ENCODE measurements around the gene VPS52.
"Not testable (repeated sequence)": the region's sequence is repeated elsewhere in the genome, so short reads cannot be mapped to it uniquely, and the experiment has no call there.

Gene VPS52

DNA sequence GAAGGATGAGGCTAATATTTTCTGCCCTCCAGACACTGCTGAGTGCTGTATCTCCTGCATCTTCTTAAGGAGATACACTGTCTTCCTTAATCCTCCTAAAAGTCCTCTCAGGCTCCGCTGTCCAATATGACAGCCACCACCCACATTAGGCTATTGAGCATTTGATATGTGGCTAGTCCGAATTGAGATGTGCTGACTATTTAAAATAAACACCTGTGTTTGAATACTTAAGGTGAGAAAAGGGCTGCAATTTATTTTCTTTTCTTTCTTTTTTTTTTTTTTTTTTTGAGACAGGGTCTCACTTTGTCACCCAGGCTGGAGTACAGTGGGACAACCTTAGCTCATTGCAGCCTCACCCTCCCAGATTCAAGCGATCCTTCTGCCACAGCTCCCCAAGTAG is 30.2 kb upstream of the VPS52 start:
- no peak for DNase-seq (ENCODE audit: low read depth)

DNA sequence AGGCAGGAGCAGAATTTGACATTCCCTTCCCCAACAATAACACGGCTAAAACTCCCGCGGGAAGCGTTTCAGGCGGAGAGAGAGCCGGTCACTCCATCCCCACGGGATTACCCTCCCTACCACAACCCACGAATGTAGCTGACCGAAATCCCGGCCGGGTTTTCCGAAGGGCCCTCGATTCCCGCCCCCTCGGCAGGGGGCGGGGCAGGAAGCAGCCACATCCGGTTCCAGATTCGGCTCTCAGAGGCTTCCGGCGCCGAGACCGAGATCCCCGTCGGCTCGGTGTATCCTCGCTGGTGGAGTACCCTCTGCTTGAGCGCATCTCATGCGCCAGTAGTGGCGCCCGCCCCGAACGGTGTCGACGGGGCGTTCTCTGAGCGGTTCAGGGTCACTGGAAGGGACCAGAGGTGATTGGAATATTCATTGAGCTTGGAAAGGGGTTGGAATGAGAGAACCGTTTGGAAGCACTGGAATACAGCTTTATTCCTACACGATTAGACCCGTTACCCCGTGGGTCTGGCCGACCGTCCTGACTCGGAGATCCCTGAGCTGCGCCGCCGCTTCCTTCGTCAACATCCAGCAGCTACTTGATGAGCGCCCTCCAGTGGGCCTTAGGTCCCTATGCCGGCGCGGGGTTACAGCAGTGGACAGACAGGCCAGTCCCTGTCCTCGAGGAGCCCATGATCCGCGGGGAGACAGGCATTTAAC is 27.7 kb upstream of the VPS52 start:
- peak; percentile 96 for DNase-seq (ENCODE audit: low read depth)

DNA sequence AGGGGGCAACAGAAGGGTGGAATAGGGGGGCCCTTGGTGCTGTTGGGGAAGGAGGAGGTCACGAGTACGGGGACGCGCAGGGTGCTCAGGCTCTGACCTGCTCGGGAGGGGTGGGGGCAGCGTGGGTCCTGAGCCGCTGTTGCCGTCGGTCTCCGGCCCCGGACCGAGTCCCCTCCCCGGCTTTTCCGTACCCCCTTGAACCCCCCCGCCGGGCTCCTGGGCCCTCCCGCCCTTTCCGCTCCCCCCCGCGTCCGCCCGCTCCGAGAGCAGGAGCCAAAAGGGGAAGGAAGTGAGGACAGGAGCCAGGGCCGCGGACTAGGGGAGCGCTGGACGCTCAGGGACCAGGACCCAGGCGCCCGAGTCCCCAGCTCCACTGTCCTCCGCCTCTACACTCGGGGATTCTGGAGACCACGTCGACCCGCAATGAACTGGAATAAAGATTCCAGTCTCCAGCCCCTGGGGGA is 27.1 kb upstream of the VPS52 start, which contains the start of gene RGL2:
Gene RGL2, minus strand, starts transcription at position 170 of the 464 bp plus-strand sequence. CDS start 332 bp downstream, outside the sequence.
- DNase-seq (ENCODE audit: low read depth), result peak; percentile 68

DNA sequence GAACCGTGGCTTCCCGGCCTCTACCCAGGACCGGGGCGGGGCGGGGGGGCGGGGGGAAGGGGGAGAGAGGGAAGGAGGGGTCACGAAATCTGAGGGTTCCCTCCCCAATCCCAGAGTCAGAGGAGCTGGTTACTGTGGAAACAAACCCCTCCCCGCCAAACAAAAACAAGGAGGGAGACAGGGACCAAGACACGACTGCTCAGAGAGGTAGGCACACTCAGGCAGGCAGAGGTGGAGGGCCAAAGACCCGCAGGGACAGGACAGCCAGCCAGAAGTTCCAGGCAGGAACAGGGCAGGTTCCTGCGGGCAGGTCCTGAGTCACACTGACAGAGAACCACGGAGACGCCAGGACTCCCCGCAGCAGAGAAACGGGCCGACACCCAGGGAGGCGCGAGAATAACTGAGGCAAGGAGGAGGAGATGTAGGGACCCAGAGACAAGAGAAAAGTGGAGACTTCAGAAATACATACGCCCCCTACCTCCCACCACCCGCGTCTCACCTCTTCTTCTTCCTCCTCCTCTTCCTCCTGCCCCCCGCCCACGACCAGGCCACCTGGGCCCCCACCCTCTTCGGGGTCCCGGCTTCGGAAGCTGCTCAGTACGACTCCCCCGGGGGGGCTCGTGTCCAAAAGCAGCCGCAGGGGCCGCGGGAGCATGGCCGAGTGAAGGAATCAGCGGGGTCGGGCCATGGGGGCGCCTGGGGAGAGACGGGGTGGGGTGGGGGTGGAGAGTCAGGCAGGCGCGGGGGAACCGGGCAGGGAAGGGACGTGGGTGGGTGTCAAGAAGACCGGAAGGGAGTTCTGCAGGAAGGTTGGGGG is 26.5 kb upstream of the VPS52 start:
- DNase-seq (ENCODE audit: low read depth), result peak; percentile 87

DNA sequence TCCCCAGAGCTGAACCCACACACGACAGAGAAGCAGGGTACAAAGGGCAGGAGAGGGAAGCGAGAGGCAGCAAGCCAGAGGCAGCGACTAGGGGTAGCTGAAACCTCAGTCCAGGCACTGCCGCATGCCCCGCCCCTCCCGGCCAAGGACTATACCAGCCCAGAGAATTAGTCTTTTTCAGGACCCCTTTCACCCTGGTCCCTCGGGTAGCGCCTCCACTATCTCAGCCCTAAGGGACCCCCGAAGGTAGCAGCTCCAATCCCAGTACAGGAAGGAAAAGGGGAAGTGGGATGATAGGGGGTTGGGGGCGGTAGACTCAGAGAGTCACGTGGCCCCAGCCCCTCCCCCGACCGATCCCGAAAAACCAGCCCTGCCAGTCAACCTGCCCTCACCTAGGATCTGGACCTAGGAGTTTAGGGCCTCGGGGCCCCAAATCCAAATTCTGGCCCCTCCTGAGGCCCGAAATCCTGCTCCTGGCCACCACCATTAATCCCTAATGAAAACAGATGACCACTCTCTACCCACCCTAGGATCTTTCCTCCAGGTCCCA is 25.8 kb upstream of the VPS52 start:
- DNase-seq (ENCODE audit: low read depth), result no peak

DNA sequence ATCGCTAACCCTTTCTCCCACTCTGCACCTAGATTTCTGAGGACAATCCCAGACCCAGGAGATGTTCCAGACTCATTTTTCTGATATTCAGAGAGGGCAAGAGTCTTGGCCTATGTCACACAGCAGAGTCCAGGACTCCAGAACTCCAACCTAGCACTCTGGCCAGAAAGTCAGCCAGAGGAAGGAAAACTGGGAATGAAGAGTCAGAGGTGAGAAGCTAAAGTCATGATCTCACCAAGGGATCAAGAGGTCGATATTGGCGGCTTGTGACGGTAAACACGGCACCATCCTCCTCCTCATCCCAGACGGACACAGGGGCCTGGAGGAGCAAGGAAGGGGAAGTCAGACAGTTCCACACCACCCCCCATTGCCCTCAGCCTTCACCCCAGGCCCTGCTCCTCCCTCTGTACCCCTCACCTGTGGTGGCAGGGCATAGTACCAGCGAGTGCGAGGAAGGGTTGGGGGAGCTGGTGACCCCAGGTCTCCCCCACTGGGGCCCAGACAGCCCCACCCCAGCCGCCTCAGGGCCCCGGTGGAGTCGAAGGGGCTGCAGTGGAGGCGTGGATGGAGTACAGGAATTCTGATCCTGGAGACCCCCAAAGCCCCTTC is 25.2 kb upstream of the VPS52 start:
- no peak for DNase-seq (ENCODE audit: low read depth)

DNA sequence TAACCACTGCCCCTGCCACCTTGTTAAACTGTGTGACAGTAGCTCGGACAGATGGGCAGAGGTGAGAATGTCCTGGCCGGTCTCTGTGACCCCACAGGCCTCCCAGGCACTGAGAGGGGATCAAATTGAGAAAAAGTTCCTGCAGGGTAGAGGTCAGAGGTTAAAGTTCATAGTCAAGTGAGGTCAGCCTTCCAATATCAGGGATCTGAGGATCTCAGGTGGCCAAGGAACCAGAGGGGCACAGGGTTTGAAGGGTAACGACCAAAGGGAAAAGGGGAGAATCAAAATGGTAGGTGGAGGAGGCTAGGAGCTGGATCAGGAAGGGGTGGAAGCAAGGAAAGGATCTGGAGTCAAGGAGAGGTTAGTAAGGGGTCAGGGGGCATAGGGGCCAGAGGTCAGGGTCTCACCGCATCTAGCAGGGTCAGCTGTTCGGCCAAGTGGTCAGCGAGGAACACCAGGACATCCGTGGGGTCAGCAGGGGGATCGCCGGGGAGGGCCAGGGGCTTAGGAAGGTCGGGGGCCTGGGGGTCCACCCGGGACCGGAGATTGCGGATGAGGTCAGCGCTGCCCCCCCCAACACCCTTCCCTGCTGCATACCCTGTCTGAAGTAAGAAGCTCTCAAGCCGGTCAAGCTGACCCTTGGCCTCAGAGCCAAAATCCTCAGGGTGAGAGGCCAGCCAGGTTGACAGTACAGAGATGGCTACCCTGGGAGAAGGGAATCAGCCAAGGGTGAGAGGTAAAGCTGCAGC is 24.1 kb upstream of the VPS52 start:
- DNase-seq (ENCODE audit: low read depth), result no peak

DNA sequence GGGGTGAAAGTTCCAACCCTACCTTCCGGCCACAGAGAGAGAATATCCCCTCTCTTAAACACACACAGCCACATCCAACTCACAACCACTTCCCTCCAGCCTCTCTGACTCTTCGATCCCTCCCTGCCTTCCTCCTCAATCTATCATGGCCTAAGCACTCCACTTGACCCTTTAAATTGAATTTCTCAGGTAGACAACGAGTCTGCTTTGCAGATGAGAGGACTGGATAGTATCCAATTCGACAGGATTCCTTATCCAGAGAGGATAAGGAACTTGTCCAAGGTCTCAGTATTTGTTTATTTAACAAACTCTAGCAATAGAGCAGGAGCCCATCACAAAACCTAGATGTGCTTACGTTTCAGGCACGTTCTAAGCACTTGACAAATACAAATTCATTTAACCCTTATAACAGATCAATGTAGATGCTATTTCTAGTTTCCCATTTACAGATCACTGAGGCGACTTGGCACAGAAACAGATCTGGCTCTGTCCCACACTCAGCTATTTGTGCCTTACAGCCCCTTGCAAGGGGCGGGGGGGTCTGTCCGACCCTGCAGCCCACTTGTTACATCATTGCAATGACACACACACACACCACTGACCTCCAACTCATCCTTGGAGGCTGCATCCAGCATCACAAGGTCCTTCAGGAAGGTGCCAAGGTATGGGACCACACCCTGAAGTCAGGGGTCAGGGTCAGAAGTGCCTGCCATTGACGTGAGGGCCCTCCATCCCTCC is 22.6 kb upstream of the VPS52 start:
- no peak for DNase-seq (ENCODE audit: low read depth)

DNA sequence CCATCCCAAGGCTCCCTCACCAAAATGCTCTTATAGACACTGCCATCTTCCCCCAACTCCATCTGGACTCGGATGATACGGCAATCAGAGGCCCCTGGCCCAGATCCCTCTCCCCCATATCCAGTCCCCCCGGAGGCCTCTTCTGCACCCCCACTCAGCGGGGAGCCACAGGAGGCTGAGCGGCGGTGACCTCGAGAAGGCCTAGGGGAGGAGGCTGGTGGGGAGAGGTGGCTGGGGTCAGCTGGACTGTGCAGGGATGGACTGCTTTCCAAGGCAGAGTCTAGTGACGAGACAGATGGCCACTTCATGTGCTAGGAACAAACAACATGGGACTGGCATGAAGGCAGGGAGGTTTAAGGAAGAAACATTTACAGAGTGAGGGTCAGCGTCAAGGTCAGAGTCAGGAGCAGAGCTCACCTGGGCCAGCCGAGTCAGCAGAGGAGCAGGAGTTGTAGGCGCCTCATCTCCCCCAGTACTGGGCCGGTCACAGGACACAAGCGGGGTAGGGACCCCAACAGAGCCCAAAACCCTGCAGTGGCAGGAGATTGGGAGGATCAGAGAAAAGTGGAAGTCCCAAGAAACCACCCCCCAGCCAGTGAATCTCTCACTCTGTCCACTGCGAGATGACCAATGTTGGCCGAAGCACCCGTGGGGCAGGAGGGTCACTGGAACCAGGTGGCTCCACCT is 21.5 kb upstream of the VPS52 start:
- no peak for DNase-seq (ENCODE audit: low read depth)

DNA sequence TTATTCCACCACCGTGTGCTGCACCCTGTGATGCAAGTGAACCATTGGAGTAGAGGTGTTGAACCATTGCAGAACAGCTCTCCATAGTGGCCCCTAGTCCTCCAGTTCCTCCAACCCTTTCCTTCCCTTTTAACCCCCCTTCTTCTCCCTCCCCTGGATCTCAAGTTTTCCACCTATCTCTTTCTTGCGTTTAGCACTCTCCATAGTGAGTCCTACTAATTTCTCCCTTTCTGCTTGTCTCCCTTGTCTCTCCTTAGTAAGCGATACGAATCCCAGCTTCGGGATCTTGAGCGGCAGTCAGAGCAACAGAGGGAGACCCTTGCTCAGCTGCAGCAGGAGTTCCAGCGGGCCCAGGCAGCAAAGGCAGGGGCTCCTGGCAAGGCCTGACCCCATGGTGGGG is 18.8 kb upstream of the VPS52 start:
- no peak for DNase-seq (ENCODE audit: low read depth)

DNA sequence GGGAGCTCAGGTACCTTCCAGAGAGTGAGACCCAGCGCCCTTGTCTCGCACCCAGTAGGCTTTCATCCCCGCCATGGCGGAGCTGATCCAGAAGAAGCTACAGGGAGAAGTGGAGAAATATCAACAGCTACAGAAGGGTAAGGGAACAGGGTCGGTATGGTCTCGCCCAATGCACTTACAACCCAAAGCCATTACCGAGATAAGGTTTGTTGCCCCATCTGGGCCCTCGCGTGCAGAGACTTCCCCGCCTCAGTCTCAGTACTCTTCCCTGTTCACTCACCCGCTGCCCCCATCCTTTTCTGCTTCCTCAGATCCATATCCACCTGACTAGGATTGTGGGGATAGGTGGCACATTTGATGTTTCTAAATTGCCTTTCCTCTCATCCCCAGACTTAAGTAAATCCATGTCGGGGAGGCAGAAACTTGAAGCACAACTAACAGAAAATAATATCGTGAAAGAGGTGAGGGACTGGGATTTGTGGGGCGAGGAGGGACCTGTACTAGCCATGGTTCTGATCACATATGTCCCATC is 18.2 kb upstream of the VPS52 start:
- no peak for DNase-seq (ENCODE audit: low read depth)

DNA sequence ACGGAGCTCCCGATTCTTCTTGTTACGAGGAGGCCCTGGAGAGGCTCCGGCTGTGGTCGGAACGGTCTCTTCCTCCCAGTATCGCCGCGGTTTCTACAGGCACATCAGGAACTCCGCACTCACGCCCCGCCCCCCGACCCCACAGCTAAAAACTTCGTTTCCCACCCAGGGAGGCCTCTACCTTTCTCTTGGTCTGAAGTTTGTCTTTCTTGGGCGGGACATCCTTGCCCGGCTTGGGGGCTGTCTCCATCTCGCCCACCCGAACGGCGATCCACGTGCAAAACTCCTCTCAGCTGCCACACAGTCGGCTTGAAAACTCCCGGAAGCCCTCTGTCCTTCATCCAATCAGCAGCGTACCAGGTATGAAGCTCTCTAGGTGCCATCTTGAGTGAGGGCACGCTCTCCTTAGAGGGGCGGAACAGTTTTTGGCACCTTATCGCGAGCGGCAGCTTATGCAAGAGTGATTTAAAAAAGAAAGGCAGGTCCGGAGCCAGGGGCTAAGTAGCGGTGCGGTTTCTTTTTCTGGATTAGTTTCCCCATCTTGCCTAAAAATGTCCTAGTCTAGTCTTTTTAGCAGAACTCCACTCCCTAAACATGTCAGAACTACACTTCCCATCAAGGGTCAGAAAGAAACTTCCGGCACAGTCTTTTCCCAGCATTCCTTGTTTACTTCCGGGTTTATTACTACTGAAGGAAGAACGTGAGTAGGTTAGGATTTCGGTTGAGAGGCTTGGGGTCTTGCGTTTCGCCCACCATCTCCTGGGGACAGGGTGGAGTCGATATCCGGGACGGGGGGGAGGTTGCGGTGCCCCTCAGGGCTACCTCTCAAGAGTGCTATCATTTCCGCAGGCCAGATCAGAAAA is 17.5 kb upstream of the VPS52 start, which contains the start of the genes PFDN6 and WDR46:
Gene PFDN6, plus strand, starts transcription at position 681 of the 863 bp plus-strand sequence. CDS start 256 bp downstream, outside the sequence.
Gene WDR46, minus strand, starts transcription at position 319 of the 863 bp plus-strand sequence. Its CDS starts 69 bp downstream, at position 250.
- peak; percentile 95 for DNase-seq (ENCODE audit: low read depth)

DNA sequence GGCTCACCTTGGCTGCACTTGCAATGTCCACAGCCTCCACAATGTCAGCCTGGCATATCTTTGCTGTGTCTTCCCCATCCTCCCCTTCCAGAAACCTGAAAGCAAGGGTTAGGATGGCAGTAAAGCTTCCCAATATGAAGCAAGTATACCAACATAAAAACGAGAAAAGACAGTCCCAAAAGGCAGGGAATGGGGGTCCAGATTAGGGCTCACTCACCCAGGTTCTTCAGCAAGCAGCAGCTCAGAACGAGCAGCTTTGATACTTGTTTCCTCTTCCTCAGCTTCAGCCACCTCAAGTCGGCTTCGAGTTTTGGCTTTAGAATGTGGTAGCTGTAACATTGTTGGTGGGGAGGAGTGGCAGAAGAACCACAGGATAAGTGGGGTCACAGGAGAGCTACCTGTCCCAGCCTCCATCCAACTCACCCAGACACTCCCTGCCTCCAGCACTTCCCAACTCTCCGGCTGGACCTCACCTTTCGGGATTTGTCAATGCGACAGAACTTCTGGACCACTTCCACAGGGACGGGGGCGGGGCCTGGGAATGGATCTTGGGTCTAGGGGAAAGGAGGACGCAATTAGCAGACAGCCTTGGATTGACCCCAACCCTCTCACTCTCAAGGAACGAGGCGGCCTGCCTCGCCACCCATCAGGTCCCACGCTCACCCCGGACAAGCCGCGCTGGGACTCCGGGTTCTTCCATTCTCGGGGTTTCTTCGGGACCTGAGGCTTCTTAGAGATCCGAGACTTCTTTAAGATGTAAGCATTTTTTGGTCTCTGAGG is 16.7 kb upstream of the VPS52 start:
- DNase-seq (ENCODE audit: low read depth), result no peak

DNA sequence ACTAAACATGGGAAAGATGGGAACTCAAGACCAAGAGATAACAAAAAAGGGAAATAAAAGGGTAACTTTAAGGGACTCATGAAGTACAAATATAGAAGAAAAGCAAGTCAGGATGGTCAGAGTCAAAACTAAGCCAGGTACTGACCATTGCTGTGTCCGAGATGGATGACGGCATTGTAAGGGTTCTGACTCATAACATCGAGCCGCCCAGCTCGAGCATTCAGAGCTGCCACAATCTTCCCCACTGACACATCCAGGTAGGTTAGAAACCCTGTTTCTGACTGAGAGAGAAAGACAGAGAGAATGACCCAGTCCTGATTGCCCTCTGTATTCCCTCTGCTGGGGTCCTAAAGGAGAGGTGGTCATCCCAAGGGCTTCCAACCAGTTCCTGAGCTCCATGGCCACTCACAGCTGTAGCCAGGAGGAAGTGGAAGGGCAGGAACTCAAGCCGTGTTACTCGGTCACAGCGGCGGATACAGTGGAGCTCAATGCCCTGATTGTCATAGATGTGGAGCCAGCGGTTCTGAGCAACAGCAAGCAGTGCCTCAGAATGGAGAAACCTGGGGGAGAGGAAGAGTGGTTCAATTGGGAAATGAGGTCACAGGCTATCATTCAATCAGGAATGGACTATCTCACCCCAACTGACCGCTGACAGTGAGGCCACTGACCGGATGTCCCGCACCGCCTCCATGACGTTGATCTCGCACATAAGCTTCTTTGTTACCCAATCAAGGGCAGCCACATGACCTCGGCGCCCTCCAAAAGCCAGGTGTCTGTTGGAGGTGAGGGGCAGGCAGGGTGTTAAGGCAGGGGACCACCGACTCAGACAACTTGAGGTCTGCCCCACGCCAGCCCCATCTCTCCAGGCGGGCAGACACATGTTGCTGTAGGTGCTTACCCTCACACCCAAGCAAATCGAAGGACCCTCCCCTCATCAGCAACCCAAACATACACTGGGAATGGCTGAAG is 15.6 kb upstream of the VPS52 start:
- DNase-seq (ENCODE audit: low read depth), result no peak

DNA sequence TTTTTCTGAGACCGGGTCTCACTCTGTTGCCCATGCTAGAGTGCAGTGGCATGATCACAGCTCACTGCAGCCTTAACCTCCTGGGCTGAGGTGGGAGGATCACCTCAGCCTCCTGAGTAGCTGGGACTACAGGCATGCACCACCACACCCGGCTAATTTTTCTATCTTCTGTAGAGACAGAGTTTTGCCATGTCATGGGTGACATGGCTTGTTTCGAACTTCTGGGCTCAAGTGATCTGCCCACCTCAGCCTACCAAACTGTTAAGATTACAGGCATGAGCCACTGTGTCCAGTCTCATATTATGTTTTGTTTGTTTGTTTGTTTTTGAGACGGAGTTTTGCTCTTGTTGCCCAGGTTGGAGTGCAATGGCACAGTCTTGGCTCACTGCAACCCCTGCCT is 13.5 kb upstream of the VPS52 start:
- DNase-seq (ENCODE audit: low read depth), result not testable (repeated sequence)

DNA sequence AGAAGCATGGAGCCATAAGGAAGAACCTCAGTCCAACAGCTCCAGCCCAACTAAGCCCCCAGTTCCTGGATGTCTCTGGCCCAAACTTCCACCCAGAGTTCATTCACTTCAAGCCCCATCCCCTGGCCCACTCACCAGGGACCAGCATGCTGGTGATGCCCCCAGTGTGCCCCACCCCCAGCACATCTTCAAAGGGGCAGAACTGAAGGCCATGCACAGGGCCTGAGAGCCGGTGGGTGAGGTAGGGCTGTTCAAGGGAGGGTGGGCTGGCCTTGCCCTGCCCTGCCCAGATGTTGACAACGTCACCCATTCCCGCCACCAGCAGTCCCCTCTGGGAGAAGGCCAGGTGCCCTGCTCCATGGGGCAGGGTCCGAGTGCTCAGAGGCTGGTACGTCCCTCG is 8.9 kb upstream of the VPS52 start:
- no peak for DNase-seq (ENCODE audit: low read depth)

DNA sequence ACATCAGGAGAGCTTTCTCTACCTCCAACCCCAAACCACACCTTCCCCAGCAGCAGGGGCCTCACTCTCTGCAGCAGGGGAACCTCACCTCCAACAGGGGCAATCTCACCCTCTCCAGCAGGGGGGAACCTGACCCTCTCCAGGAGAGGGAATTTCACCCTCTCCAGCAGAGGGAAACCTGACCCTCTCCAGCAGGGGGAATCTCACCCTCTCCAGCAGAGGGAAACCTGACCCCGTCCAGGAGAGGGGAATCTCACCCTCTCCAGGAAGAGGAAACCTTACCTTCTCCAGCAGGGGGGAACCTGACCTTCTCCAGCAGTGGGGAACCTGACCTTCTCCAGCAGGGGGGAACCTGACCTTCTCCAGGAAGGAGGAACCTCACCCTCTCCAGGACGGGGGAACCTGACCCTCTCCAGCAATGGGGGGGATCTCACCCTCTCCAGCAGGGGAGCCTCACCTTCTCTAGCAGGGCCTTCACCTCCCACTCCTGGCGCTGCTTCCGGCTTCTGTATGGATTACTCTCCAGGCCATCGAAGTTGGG is 8.4 kb upstream of the VPS52 start:
- DNase-seq (ENCODE audit: low read depth), result peak; percentile 85
